HepG2 (cell line): ENCODE measurements around the gene CREG1. TPM values are rescaled to one million over a fixed set of nuclear protein-coding genes. Genes with fewer than 3 reads are reported as not detected.

Source experiments
- CCAR2 ChIP-seq: fragments of 200-400 bp; formaldehyde crosslinking; optimal IDR thresholded peaks from 2 replicates; pipeline ENCODE3; 2018; ENCODE audit warnings: low read depth, mild to moderate bottlenecking, low read length, moderate library complexity
- CREB1 ChIP-seq, 2 experiments: fragments of 450-650 bp in 1 of 2; IDR thresholded peaks; 2 replicates each; pipeline ENCODE4 v1.6.1; 2016 to 2017; ENCODE audit warnings: control low read depth in 1 of 2, mild to moderate bottlenecking in 1 of 2, missing compliant biosample characterization in 1 of 2, missing genetic modification characterization in 1 of 2
- DR1 ChIP-seq: sonication (generic); formaldehyde crosslinking; IDR thresholded peaks from 2 replicates; pipeline ENCODE4 v1.8.0; 2021; ENCODE audit warnings: mild to moderate bottlenecking, missing genetic modification reagents, inconsistent platforms
- ELF1 ChIP-seq: sonication (generic); formaldehyde crosslinking; IDR thresholded peaks from 2 replicates; pipeline ENCODE4 v1.4.0; 2020; ENCODE audit warnings: missing genetic modification reagents
- ESRRA ChIP-seq: sonication (generic); formaldehyde crosslinking; IDR thresholded peaks from 2 replicates; pipeline ENCODE4 v1.5.1; 2020; ENCODE audit warnings: mild to moderate bottlenecking, low read depth, missing genetic modification reagents
- FLYWCH1 ChIP-seq: sonication (generic); formaldehyde crosslinking; IDR thresholded peaks from 2 replicates; pipeline ENCODE4 v1.8.1; 2023; ENCODE audit warnings: mild to moderate bottlenecking, missing genetic modification reagents
- IKZF4 ChIP-seq: sonication (generic); formaldehyde crosslinking; IDR thresholded peaks from 2 replicates; pipeline ENCODE4 v1.5.1; 2020; ENCODE audit warnings: borderline replicate concordance, mild to moderate bottlenecking, low read depth, missing genetic modification reagents; ENCODE audit errors: not compliant biosample characterization
- MEIS2 ChIP-seq: sonication (generic); formaldehyde crosslinking; IDR thresholded peaks from 2 replicates; pipeline ENCODE4 v1.9.0; 2021; ENCODE audit warnings: mild to moderate bottlenecking, missing genetic modification reagents
- MTF1 ChIP-seq: sonication (generic); formaldehyde crosslinking; IDR thresholded peaks from 2 replicates; pipeline ENCODE4 v1.5.0; 2020; ENCODE audit warnings: missing genetic modification reagents
- NFYB ChIP-seq: sonication (generic); formaldehyde crosslinking; IDR thresholded peaks from 2 replicates; pipeline ENCODE4 v1.4.0; 2020; ENCODE audit warnings: missing genetic modification reagents
- PAWR ChIP-seq: sonication (generic); formaldehyde crosslinking; IDR thresholded peaks from 2 replicates; pipeline ENCODE4 v1.4.0; 2020; ENCODE audit warnings: missing genetic modification reagents, mild to moderate bottlenecking, borderline replicate concordance
- REXO4 ChIP-seq: sonication (generic); formaldehyde crosslinking; IDR thresholded peaks from 2 replicates; pipeline ENCODE4 v1.8.0; 2022; ENCODE audit warnings: missing genetic modification reagents, mild to moderate bottlenecking, borderline replicate concordance
- RFX1 ChIP-seq: fragments of 450-650 bp; IDR thresholded peaks from 2 replicates; pipeline ENCODE4 v1.6.1; 2017
- RXRA ChIP-seq: sonication (generic); formaldehyde crosslinking; IDR thresholded peaks from 2 replicates; pipeline ENCODE4 v1.5.1; 2020; ENCODE audit warnings: missing genetic modification reagents
- SETDB1 ChIP-seq: sonication (generic); formaldehyde crosslinking; IDR thresholded peaks from 2 replicates; pipeline ENCODE4 v1.5.1; 2020; ENCODE audit warnings: missing genetic modification reagents, mild to moderate bottlenecking, borderline replicate concordance
- SOX6 ChIP-seq, 2 experiments: fragments of 450-650 bp in 1 of 2; sonication (generic) in 1 of 2; formaldehyde crosslinking in 1 of 2; IDR thresholded peaks; 2 replicates each; pipeline versions ENCODE4 v1.4.0 to v1.6.1; 2017 to 2020; ENCODE audit warnings: antibody characterized with exemption in 1 of 2, mild to moderate bottlenecking in 1 of 2, missing genetic modification reagents in 1 of 2
- TAF15 ChIP-seq: fragments of 200-400 bp; formaldehyde crosslinking; IDR thresholded peaks from one replicate; pipeline ENCODE4 v1.6.1; 2018; ENCODE audit warnings: mild to moderate bottlenecking, low read depth, low read length; ENCODE audit not compliant: poor library complexity, severe bottlenecking
- ZNF24 ChIP-seq: fragments of 450-650 bp; IDR thresholded peaks from 2 replicates; pipeline ENCODE4 v1.6.1; 2017; ENCODE audit warnings: antibody characterized with exemption, mild to moderate bottlenecking
- ZNF605 ChIP-seq: sonication (generic); formaldehyde crosslinking; IDR thresholded peaks from 2 replicates; pipeline ENCODE4 v1.8.0; 2022; ENCODE audit warnings: mild to moderate bottlenecking, missing genetic modification reagents
- ZNF891 ChIP-seq: sonication (generic); formaldehyde crosslinking; IDR thresholded peaks from 2 replicates; pipeline ENCODE4 v1.5.0; 2020; ENCODE audit warnings: mild to moderate bottlenecking, missing genetic modification reagents
- polyA plus RNA-seq, 8 experiments: library from polyadenylated mRNA; depleted of rRNA in 3 of 8; stranded (reverse) in 7 of 8; unstranded in 1 of 8; fragments of >200 nt; fragmentation: Illumina TruSeq in 4 of 8; extraction: Trizol in 4 of 8; gene quantifications; 2 replicates each; pipeline versions ENCODE4 v1.2.1 to v1.2.3, GENCODE V29; 2011 to 2016; ENCODE audit warnings: low read depth in 4 of 8, missing spikeins in 1 of 8, mixed read lengths in 1 of 8; ENCODE audit not compliant: insufficient read depth in 1 of 8
- total RNA-seq, 5 experiments: library from RNA; depleted of rRNA; stranded (reverse); fragments of >200 nt; fragmentation: Illumina TruSeq; extraction: Trizol; gene quantifications; 2 replicates each; pipeline ENCODE4 v1.2.3, GENCODE V29; 2016; ENCODE audit warnings: low read depth in 1 of 5
- TF ChIP-seq, protein P1 (sequence below): sonication (generic); formaldehyde crosslinking; IDR thresholded peaks from 2 replicates; pipeline ENCODE4 v1.4.0; 2020; ENCODE audit warnings: low read depth, mild to moderate bottlenecking, missing genetic modification reagents
- TF ChIP-seq, protein P2 (sequence below): sonication (generic); formaldehyde crosslinking; conservative IDR thresholded peaks from 2 replicates; pipeline ENCODE4 v1.4.0; 2020; ENCODE audit warnings: missing genetic modification reagents
- TF ChIP-seq, protein P3 (sequence below): sonication (generic); formaldehyde crosslinking; IDR thresholded peaks from 2 replicates; pipeline ENCODE4 v1.4.0; 2020; ENCODE audit warnings: missing genetic modification reagents, borderline replicate concordance

CREG1 gene
- total and polyA plus RNA-seq, 2 of the 13 experiments (the other 11 are each of a cell fraction or from before 2014, with no cell fraction given) = 31.3 to 33.5 TPM

DNA sequence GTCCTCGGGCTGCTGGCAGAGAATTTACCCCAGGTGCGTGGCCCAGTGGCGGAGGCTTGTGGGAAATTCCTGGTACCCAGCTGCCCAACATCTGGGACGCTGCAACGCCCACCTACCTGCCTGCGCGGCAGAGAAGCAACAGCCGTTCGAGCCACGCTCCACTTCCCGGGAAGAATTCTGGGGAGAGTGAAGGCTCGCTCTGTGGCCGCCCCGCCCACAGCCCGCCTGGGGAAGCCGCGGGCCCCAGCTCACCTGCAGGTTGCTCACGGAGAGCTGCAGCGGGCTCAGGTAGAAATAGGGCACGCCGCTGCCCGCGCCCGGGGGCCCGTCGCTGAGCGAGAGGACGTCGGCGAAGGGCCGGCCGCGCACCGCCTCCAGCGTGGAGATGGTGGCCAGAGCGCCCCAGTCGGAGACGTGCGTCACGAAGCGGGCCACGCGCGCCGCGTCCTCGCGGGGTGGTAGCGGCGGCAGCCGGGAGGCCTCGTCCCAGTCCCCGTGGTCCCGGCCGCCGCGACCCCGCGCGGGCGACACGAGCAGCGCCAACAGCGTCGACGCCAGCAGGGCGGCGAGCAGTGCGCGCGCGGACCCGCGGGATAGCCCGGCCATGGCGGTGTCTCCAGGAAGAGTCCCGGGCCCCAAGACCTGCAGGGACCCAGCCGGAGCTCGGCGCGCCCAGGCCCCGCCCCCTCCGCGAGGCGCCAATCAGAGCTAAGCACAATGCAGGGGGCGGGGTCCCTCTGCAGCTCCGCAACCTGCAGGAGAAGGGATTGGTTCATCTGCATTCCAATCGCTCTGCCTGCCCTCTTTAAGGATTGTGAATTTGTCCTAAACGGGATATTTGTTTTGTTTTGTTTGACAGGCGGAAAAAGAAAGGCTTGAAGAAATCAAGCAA lies at the start of gene CREG1 (continued):
- TF ChIP-seq, protein P1, sequence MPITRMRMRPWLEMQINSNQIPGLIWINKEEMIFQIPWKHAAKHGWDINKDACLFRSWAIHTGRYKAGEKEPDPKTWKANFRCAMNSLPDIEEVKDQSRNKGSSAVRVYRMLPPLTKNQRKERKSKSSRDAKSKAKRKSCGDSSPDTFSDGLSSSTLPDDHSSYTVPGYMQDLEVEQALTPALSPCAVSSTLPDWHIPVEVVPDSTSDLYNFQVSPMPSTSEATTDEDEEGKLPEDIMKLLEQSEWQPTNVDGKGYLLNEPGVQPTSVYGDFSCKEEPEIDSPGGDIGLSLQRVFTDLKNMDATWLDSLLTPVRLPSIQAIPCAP = no peak
- TF ChIP-seq ELF1 (no peak), SETDB1 (CRISPR knock-in tag) (no peak), TAF15 (no peak), ZNF891 (CRISPR knock-in tag) (no peak), SOX6 (IDR thresholded peaks at IDR 0.05) (no peak), SOX6 (CRISPR knock-in tag; IDR thresholded peaks at IDR 0.05) (no peak), ESRRA (CRISPR knock-in tag) (0 out of 2 replicates have a peak, but pooled peaks have one; percentile 24), DR1 (CRISPR knock-in tag) (peak; percentile 59; the same call in 1 of the 2 replicates), REXO4 (CRISPR knock-in tag) (no peak), ZNF24 (no peak), ZNF605 (CRISPR knock-in tag) (0 out of 2 replicates have a peak, but pooled peaks have one; percentile 42), FLYWCH1 (CRISPR knock-in tag) (peak; percentile 46; the same call in 1 of the 2 replicates), MEIS2 (peak; percentile 80), RFX1 (no peak), MTF1 (CRISPR knock-in tag) (peak; percentile 73; the same call in 1 of the 2 replicates), NFYB (CRISPR knock-in tag) (peak; percentile 76), PAWR (CRISPR knock-in tag) (no peak), IKZF4 (CRISPR knock-in tag) (peak; percentile 89), CREB1 (IDR thresholded peaks at IDR 0.05) (no peak), CREB1 (CRISPR knock-in tag; IDR thresholded peaks at IDR 0.05) (no peak), RXRA (CRISPR knock-in tag) (no peak), CCAR2 (no peak)
- TF ChIP-seq, protein P2, sequence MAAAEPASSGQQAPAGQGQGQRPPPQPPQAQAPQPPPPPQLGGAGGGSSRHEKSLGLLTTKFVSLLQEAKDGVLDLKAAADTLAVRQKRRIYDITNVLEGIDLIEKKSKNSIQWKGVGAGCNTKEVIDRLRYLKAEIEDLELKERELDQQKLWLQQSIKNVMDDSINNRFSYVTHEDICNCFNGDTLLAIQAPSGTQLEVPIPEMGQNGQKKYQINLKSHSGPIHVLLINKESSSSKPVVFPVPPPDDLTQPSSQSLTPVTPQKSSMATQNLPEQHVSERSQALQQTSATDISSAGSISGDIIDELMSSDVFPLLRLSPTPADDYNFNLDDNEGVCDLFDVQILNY (CRISPR knock-in tag) = no peak
- TF ChIP-seq, protein P3, sequence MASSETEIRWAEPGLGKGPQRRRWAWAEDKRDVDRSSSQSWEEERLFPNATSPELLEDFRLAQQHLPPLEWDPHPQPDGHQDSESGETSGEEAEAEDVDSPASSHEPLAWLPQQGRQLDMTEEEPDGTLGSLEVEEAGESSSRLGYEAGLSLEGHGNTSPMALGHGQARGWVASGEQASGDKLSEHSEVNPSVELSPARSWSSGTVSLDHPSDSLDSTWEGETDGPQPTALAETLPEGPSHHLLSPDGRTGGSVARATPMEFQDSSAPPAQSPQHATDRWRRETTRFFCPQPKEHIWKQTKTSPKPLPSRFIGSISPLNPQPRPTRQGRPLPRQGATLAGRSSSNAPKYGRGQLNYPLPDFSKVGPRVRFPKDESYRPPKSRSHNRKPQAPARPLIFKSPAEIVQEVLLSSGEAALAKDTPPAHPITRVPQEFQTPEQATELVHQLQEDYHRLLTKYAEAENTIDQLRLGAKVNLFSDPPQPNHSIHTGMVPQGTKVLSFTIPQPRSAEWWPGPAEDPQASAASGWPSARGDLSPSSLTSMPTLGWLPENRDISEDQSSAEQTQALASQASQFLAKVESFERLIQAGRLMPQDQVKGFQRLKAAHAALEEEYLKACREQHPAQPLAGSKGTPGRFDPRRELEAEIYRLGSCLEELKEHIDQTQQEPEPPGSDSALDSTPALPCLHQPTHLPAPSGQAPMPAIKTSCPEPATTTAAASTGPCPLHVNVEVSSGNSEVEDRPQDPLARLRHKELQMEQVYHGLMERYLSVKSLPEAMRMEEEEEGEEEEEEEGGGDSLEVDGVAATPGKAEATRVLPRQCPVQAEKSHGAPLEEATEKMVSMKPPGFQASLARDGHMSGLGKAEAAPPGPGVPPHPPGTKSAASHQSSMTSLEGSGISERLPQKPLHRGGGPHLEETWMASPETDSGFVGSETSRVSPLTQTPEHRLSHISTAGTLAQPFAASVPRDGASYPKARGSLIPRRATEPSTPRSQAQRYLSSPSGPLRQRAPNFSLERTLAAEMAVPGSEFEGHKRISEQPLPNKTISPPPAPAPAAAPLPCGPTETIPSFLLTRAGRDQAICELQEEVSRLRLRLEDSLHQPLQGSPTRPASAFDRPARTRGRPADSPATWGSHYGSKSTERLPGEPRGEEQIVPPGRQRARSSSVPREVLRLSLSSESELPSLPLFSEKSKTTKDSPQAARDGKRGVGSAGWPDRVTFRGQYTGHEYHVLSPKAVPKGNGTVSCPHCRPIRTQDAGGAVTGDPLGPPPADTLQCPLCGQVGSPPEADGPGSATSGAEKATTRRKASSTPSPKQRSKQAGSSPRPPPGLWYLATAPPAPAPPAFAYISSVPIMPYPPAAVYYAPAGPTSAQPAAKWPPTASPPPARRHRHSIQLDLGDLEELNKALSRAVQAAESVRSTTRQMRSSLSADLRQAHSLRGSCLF (CRISPR knock-in tag) = no peak
